Esophagus squamous epithelium (tissue), 4 donors: ENCODE measurements around the gene BIRC5.

Experiments used
- CTCF ChIP-seq, 6 experiments: fragments of 450-650 bp in 4 of 6; fragments of 200-600 bp in 2 of 6; sonication (generic) in 2 of 6; IDR thresholded peaks; one replicate each; pipeline ENCODE4 v1.5.1; 2016 to 2019; ENCODE audit warnings: antibody characterized with exemption in 6 of 6, mild to moderate bottlenecking in 4 of 6, moderate library complexity in 4 of 6
- POLR2A ChIP-seq, 4 donors: fragments of 450-650 bp; IDR thresholded peaks; one replicate each; pipeline ENCODE4 v1.6.1; 2017; ENCODE audit warnings: antibody characterized with exemption in 4 of 4, mild to moderate bottlenecking in 4 of 4, moderate library complexity in 3 of 4

- TF ChIP-seq CTCF (IDR thresholded peaks at IDR 0.05) = no peak
- no peak for TF ChIP-seq POLR2A (IDR thresholded peaks at IDR 0.05)
These were observed 43.1 kb upstream of the BIRC5 start for GRCh38 chr17:78170692-78171590.
